ENCODE results near the gene CYP27C1.
"Not testable (repeated sequence)": the region's sequence is repeated elsewhere in the genome, so short reads cannot be mapped to it uniquely, and the experiment has no call there.

Gene CYP27C1

DNA sequence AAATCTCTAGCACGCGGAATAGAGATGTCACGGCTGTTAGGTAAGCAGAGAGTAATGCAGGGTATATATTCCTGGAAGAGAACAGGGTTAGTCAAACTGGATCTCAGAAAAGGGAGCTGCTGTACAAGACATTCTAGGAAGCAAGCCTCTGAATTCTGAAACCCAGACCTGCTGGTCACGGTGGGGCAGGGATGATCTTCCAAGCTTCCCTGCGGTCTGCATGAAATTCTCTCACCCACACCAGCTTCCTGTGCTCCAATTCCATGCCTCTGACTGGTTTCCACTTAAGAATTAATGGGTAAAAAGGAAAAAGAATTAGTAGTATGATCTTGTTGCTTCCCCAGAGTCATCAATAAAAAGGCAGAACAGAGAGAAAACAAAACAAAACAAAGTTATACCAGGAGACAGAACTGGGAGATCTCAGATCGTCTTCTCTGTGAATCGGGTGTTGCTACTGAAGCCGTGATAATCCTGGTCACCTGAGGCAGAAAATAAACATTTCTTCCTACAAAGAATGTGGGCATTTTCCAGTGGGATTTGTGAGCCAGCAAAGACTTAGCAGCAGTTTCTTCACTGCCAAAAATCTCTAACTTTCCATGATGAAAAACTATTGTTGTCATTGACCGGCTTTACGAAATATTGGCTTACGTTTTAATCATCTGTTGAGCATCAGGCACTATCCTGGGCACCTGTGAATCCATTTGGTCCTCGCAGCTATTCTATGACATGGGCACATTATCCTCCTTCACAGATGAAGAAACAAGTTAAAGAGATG lies 5.3 kb upstream of the CYP27C1 start:
- Histone ChIP-seq H3K27me3 (ENCODE audit: insufficient read depth, poor library complexity, severe bottlenecking) (no peaks in the 10 kb centered on the region), H3K36me3 (ENCODE audit: low read depth) (no peaks in the 10 kb centered on the region), H3K4me1 (ENCODE audit: insufficient read depth, poor library complexity, severe bottlenecking) (peaks cover 3% of the 10 kb centered on the region), H3K27ac (ENCODE audit: poor library complexity, severe bottlenecking) (no peak overlapping the region), H3K9me3 (ENCODE audit: severe bottlenecking) (no peaks in the 10 kb centered on the region), H3K4me3 (ENCODE audit: severe bottlenecking) (no peak overlapping the region)
- TF ChIP-seq, protein P1, sequence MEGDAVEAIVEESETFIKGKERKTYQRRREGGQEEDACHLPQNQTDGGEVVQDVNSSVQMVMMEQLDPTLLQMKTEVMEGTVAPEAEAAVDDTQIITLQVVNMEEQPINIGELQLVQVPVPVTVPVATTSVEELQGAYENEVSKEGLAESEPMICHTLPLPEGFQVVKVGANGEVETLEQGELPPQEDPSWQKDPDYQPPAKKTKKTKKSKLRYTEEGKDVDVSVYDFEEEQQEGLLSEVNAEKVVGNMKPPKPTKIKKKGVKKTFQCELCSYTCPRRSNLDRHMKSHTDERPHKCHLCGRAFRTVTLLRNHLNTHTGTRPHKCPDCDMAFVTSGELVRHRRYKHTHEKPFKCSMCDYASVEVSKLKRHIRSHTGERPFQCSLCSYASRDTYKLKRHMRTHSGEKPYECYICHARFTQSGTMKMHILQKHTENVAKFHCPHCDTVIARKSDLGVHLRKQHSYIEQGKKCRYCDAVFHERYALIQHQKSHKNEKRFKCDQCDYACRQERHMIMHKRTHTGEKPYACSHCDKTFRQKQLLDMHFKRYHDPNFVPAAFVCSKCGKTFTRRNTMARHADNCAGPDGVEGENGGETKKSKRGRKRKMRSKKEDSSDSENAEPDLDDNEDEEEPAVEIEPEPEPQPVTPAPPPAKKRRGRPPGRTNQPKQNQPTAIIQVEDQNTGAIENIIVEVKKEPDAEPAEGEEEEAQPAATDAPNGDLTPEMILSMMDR (IDR thresholded peaks at IDR 0.05; ENCODE audit: poor library complexity, severe bottlenecking), result no peak
- ATAC-seq (ENCODE audit: low read depth) (no peak), DNase-seq (ENCODE audit: low spot score) (no peak)

DNA sequence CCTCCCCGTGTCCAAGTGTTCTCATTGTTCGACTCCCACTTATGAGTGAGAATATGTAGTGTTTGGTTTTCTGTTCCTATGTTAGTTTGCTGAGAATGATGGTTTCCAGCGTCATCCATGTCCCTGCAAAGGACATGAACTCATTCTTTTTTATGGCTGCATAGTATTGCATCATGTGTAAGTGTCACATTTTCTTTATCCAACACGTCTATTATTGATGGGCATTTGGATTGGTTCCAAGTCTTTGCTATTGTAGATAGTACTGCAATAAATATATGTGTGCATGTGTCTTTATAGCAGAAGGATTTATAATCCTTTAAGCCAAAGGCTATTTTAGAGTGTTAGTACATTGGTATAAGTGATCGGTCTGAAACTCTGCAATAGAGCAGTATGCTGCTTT lies 4.0 kb upstream of the CYP27C1 start:
- H3K27ac ChIP-seq (ENCODE audit: poor library complexity, severe bottlenecking); DNase-seq (ENCODE audit: low spot score); H3K9me3 ChIP-seq (ENCODE audit: severe bottlenecking); ATAC-seq (ENCODE audit: low read depth); H3K4me1 ChIP-seq (ENCODE audit: insufficient read depth, poor library complexity, severe bottlenecking); H3K27me3 ChIP-seq (ENCODE audit: insufficient read depth, poor library complexity, severe bottlenecking); H3K4me3 ChIP-seq (ENCODE audit: severe bottlenecking); H3K36me3 ChIP-seq (ENCODE audit: low read depth): not testable (repeated sequence)

DNA sequence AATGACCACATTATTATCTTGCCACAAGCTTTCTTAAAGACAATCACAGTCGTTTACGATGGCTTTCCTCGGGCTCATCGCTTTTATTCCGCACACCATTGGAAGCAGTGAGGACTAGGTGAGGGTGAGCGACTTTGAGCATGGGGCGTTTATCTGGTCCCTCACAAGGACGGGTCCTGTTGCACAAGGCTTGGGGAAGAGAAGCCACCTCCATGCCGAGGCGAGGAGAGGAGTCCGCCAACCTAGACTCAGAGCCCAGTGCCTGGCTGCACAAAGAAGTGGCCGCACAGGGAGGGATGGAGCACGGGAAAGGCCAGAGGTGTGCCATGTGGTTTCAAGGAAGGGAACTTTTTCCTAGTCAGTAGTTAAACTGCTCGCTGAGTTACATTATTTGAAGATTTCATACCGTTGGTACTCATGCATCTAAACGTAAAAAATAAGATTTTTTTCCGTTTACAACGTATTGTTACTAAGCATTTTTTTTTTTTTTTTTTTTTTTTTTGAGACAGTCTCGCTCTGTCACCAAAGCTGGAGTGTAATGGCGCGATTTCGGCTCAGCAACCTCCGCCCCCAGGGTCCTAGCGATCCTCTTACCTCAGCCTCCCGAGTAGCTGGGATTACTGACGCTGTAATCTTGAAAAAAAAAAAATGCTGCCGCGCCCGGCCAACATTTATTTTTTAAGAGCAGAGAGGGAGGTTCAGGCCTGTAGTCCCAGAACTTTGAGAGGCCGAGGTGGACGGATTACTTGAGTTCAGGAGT lies 849 bp upstream of the CYP27C1 start:
- Histone ChIP-seq H3K27me3 (ENCODE audit: insufficient read depth, poor library complexity, severe bottlenecking) (no peaks in the 10 kb centered on the region), H3K4me1 (ENCODE audit: insufficient read depth, poor library complexity, severe bottlenecking) (peaks cover 11% of the 10 kb centered on the region), H3K9me3 (ENCODE audit: severe bottlenecking) (peaks cover 5% of the 10 kb centered on the region), H3K36me3 (ENCODE audit: low read depth) (no peaks in the 10 kb centered on the region), H3K4me3 (ENCODE audit: severe bottlenecking) (peak overlapping the region; percentile 51), H3K27ac (ENCODE audit: poor library complexity, severe bottlenecking) (peak overlapping the region; percentile 89)
- ATAC-seq (ENCODE audit: low read depth) (no peak), DNase-seq (ENCODE audit: low spot score) (no peak)
- TF ChIP-seq, protein P1 (IDR thresholded peaks at IDR 0.05; ENCODE audit: poor library complexity, severe bottlenecking), result no peak

GRCh38 chr2:127219171-127220070 lies 678 bp downstream of the CYP27C1 start:
- ATAC-seq (ENCODE audit: low read depth) (peak; percentile 24; the same call in 2 of the 3 replicates), DNase-seq (ENCODE audit: low spot score) (no peak)
- TF ChIP-seq, protein P1 (IDR thresholded peaks at IDR 0.05; ENCODE audit: poor library complexity, severe bottlenecking), result no peak
- H3K4me3 ChIP-seq (ENCODE audit: severe bottlenecking), result peak overlapping the region; percentile 51
- peaks cover 5% of the 10 kb centered on the region for H3K9me3 ChIP-seq (ENCODE audit: severe bottlenecking)
- no peaks in the 10 kb centered on the region for H3K36me3 ChIP-seq (ENCODE audit: low read depth)
- H3K27ac ChIP-seq (ENCODE audit: poor library complexity, severe bottlenecking), result peak overlapping the region; percentile 89
- peaks cover 11% of the 10 kb centered on the region for H3K4me1 ChIP-seq (ENCODE audit: insufficient read depth, poor library complexity, severe bottlenecking)
- no peaks in the 10 kb centered on the region for H3K27me3 ChIP-seq (ENCODE audit: insufficient read depth, poor library complexity, severe bottlenecking)

- peaks cover 11% of the 10 kb centered on the region for H3K4me1 ChIP-seq (ENCODE audit: insufficient read depth, poor library complexity, severe bottlenecking)
- peak overlapping the region; percentile 51 for H3K4me3 ChIP-seq (ENCODE audit: severe bottlenecking)
- DNase-seq (ENCODE audit: low spot score) (no peak), ATAC-seq (ENCODE audit: low read depth) (peak; percentile 3; the same call in 1 of the 3 replicates)
- no peaks in the 10 kb centered on the region for H3K36me3 ChIP-seq (ENCODE audit: low read depth)
- peak overlapping the region; percentile 89 for H3K27ac ChIP-seq (ENCODE audit: poor library complexity, severe bottlenecking)
- H3K27me3 ChIP-seq (ENCODE audit: insufficient read depth, poor library complexity, severe bottlenecking), result no peaks in the 10 kb centered on the region
- peaks cover 5% of the 10 kb centered on the region for H3K9me3 ChIP-seq (ENCODE audit: severe bottlenecking)
- TF ChIP-seq, protein P1 (IDR thresholded peaks at IDR 0.05; ENCODE audit: poor library complexity, severe bottlenecking), result no peak
Observed at GRCh38 chr2:127218812-127219170, 1.3 kb downstream of the CYP27C1 start.

All from RWPE2 (cell line).